A549 (cell line): ENCODE measurements around the gene ELL2.

ENCODE experiments used
- FOSL2 ChIP-seq, 2 experiments: fragments of 450-650 bp in 1 of 2; fragments of >200 bp in 1 of 2; sonication (Bioruptor Twin) in 1 of 2; formaldehyde crosslinking; IDR thresholded peaks; 2 replicates each; pipeline versions ENCODE4 v1.5.0 to v1.6.1; 2016 to 2020; ENCODE audit warnings: mild to moderate bottlenecking in 1 of 2, moderate library complexity in 1 of 2
- MAZ ChIP-seq: fragments of 150-350 bp; IDR thresholded peaks from 2 replicates; pipeline ENCODE4 v1.6.1; 2014; ENCODE audit warnings: antibody characterized with exemption, low read depth, low read length, borderline replicate concordance
- POLR2A ChIP-seq: IDR thresholded peaks from 2 replicates; pipeline ENCODE4 v1.6.1; 2012; ENCODE audit warnings: mild to moderate bottlenecking, low read length
- RCOR1 ChIP-seq: fragments of 150-350 bp; IDR thresholded peaks from 2 replicates; pipeline ENCODE4 v1.6.1; 2014; ENCODE audit warnings: antibody characterized with exemption, low read length, low read depth
- RNF2 ChIP-seq: fragments of 200-600 bp; sonication (generic); IDR thresholded peaks from 2 replicates; pipeline ENCODE4 v1.6.1; 2016; ENCODE audit warnings: low read depth, mild to moderate bottlenecking, antibody characterized with exemption, moderate library complexity, borderline replicate concordance
- SMC3 ChIP-seq: fragments of >200 bp; sonication (Bioruptor Twin); formaldehyde crosslinking; IDR thresholded peaks from 3 replicates; pipeline ENCODE4 v1.6.1; 2018; ENCODE audit warnings: inconsistent platforms
- TF ChIP-seq, protein P1 (sequence below): fragments of >200 bp; sonication (Bioruptor Twin); formaldehyde crosslinking; IDR thresholded peaks from 3 replicates; pipeline ENCODE4 v1.5.1; 2016
- TF ChIP-seq, protein P2 (sequence below): fragments of 200-600 bp; sonication (generic); IDR thresholded peaks from 2 replicates; pipeline ENCODE4 v1.6.1; 2016; ENCODE audit warnings: antibody characterized with exemption, mild to moderate bottlenecking, moderate library complexity

DNA sequence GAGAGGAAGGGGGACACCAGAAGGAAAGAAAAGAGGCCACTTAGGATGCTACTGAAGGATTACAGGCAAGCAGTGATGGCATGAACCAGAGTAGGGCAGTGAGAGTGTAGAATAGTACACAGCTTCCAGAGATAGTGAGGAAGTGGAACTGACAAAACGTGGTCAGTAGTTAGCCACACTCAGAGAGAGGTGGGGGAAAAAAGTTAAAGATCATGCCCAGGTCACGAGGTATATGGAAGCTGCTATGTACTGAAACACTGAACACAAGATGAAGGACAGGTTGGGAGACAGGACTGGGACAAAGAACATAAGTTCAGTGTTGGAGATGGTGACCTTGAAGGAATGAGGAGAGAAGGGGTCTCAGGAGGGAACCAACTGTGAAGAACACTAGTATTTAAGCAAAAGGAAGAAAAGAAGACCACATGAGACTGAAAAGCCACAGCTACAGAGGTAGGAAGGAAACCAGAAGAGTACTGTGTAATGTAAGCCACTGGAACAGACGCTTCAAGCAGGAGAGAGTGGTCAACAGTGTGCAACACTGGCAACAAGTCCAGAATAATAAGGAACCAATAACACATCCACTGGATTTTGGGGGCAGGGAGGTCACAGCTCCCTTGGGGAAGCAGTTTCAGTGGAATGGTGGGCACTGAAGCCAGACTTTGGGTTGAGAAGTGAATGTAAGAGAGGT, 45.5 kb downstream of the ELL2 start:
- TF ChIP-seq RCOR1 (no peak), MAZ (no peak), RNF2 (no peak), FOSL2 (IDR thresholded peaks at IDR 0.05) (no peak), FOSL2 (CRISPR knock-in tag; IDR thresholded peaks at IDR 0.05) (no peak), SMC3 (no peak), POLR2A (no peak)
- TF ChIP-seq, protein P1, sequence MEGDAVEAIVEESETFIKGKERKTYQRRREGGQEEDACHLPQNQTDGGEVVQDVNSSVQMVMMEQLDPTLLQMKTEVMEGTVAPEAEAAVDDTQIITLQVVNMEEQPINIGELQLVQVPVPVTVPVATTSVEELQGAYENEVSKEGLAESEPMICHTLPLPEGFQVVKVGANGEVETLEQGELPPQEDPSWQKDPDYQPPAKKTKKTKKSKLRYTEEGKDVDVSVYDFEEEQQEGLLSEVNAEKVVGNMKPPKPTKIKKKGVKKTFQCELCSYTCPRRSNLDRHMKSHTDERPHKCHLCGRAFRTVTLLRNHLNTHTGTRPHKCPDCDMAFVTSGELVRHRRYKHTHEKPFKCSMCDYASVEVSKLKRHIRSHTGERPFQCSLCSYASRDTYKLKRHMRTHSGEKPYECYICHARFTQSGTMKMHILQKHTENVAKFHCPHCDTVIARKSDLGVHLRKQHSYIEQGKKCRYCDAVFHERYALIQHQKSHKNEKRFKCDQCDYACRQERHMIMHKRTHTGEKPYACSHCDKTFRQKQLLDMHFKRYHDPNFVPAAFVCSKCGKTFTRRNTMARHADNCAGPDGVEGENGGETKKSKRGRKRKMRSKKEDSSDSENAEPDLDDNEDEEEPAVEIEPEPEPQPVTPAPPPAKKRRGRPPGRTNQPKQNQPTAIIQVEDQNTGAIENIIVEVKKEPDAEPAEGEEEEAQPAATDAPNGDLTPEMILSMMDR: no peak
- TF ChIP-seq, protein P2, sequence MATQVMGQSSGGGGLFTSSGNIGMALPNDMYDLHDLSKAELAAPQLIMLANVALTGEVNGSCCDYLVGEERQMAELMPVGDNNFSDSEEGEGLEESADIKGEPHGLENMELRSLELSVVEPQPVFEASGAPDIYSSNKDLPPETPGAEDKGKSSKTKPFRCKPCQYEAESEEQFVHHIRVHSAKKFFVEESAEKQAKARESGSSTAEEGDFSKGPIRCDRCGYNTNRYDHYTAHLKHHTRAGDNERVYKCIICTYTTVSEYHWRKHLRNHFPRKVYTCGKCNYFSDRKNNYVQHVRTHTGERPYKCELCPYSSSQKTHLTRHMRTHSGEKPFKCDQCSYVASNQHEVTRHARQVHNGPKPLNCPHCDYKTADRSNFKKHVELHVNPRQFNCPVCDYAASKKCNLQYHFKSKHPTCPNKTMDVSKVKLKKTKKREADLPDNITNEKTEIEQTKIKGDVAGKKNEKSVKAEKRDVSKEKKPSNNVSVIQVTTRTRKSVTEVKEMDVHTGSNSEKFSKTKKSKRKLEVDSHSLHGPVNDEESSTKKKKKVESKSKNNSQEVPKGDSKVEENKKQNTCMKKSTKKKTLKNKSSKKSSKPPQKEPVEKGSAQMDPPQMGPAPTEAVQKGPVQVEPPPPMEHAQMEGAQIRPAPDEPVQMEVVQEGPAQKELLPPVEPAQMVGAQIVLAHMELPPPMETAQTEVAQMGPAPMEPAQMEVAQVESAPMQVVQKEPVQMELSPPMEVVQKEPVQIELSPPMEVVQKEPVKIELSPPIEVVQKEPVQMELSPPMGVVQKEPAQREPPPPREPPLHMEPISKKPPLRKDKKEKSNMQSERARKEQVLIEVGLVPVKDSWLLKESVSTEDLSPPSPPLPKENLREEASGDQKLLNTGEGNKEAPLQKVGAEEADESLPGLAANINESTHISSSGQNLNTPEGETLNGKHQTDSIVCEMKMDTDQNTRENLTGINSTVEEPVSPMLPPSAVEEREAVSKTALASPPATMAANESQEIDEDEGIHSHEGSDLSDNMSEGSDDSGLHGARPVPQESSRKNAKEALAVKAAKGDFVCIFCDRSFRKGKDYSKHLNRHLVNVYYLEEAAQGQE: no peak
